ENCODE data around the gene MUS81. TPM values are rescaled to one million over a fixed set of nuclear protein-coding genes. Genes with fewer than 3 reads are reported as not detected.

MUS81 gene
- total and polyA plus RNA-seq, 9 of the 15 experiments (the other 6 are each of a cell fraction or from before 2014, with no cell fraction given), result 13.4 to 118 (median 53.7) TPM

DNA sequence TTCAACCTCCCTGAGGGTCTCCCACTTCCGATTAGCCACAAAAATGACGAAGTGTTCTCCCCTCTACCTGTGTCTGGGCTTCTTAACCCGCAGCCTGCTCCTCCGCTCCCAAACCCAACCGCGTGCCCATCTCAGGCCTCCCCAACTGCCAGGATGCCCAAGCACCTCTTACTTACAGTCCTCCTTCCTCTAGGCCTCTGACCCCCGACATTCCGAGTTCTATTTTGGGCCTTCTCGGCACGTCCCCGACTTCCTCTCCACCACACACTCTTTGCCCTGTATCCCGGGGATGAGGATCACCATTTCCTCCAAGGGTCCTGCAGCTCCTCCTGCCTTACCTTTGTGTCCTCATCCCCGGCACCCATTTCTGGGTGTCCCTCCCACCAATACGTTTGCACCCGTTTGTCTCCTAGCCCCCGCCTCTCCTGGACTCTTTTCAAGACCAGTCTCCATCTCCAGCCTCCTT is 388 bp upstream of the MUS81 start (continued):
- TF ChIP-seq, protein P1, sequence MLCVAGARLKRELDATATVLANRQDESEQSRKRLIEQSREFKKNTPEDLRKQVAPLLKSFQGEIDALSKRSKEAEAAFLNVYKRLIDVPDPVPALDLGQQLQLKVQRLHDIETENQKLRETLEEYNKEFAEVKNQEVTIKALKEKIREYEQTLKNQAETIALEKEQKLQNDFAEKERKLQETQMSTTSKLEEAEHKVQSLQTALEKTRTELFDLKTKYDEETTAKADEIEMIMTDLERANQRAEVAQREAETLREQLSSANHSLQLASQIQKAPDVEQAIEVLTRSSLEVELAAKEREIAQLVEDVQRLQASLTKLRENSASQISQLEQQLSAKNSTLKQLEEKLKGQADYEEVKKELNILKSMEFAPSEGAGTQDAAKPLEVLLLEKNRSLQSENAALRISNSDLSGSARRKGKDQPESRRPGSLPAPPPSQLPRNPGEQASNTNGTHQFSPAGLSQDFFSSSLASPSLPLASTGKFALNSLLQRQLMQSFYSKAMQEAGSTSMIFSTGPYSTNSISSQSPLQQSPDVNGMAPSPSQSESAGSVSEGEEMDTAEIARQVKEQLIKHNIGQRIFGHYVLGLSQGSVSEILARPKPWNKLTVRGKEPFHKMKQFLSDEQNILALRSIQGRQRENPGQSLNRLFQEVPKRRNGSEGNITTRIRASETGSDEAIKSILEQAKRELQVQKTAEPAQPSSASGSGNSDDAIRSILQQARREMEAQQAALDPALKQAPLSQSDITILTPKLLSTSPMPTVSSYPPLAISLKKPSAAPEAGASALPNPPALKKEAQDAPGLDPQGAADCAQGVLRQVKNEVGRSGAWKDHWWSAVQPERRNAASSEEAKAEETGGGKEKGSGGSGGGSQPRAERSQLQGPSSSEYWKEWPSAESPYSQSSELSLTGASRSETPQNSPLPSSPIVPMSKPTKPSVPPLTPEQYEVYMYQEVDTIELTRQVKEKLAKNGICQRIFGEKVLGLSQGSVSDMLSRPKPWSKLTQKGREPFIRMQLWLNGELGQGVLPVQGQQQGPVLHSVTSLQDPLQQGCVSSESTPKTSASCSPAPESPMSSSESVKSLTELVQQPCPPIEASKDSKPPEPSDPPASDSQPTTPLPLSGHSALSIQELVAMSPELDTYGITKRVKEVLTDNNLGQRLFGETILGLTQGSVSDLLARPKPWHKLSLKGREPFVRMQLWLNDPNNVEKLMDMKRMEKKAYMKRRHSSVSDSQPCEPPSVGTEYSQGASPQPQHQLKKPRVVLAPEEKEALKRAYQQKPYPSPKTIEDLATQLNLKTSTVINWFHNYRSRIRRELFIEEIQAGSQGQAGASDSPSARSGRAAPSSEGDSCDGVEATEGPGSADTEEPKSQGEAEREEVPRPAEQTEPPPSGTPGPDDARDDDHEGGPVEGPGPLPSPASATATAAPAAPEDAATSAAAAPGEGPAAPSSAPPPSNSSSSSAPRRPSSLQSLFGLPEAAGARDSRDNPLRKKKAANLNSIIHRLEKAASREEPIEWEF (CRISPR knock-in tag; IDR thresholded peaks at IDR 0.05), result no peak
- TF ChIP-seq RBFOX2 (IDR thresholded peaks at IDR 0.05; ENCODE audit: low read depth, low read length) (peak; percentile 47), CHCHD3 (CRISPR knock-in tag; IDR thresholded peaks at IDR 0.05) (no peak), PHB2 (IDR thresholded peaks at IDR 0.05; ENCODE audit: low read depth) (0 out of 2 replicates have a peak, but pooled peaks have one; percentile 43), TRIM28 (IDR thresholded peaks at IDR 0.05) (no peak), ZNF780A (CRISPR knock-in tag; IDR thresholded peaks at IDR 0.05) (no peak), THAP7 (CRISPR knock-in tag; IDR thresholded peaks at IDR 0.05) (no peak), ZNF507 (tag; conservative IDR thresholded peaks at IDR 0.05) (no peak), HBP1 (CRISPR knock-in tag; IDR thresholded peaks at IDR 0.05) (peak; percentile 96), ZNF282 (CRISPR knock-in tag; IDR thresholded peaks at IDR 0.05) (no peak), KLF1 (tag; IDR thresholded peaks at IDR 0.05) (no peak), LCOR (CRISPR knock-in tag; IDR thresholded peaks at IDR 0.05) (no peak), SNIP1 (IDR thresholded peaks at IDR 0.05; ENCODE audit: low read depth) (peak; percentile 24; the same call in 1 of the 2 replicates), ZNF551 (CRISPR knock-in tag; IDR thresholded peaks at IDR 0.05) (0 out of 2 replicates have a peak, but pooled peaks have one; percentile 45), RFX1 (IDR thresholded peaks at IDR 0.05) (no peak), ZNF197 (CRISPR knock-in tag; IDR thresholded peaks at IDR 0.05; ENCODE audit: low read depth) (no peak), KDM4B (IDR thresholded peaks at IDR 0.05; ENCODE audit: borderline replicate concordance in 2 of 2, low read depth in 1 of 2) (0 out of 4 replicates have a peak, but pooled peaks of 1 of the 2 experiments have one; percentile 4), CHD1 (IDR thresholded peaks at IDR 0.05; ENCODE audit: low read length) (peak; percentile 99), CC2D1A (IDR thresholded peaks at IDR 0.05) (peak; percentile 37; the same call in 1 of the 2 replicates), ADNP (tag; IDR thresholded peaks at IDR 0.05) (no peak), TARDBP (IDR thresholded peaks at IDR 0.05) (no peak), GABPB2 (CRISPR knock-in tag; conservative IDR thresholded peaks at IDR 0.05) (no peak), ZNF347 (CRISPR knock-in tag; IDR thresholded peaks at IDR 0.05; ENCODE audit: low read depth) (no peak), SUPT5H (IDR thresholded peaks at IDR 0.05) (peak; percentile 86)
- TF ChIP-seq, protein P2, sequence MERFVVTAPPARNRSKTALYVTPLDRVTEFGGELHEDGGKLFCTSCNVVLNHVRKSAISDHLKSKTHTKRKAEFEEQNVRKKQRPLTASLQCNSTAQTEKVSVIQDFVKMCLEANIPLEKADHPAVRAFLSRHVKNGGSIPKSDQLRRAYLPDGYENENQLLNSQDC (CRISPR knock-in tag; IDR thresholded peaks at IDR 0.05), result no peak
